Activated CD8-positive, alpha-beta memory T cell treated with anti-CD3 and anti-CD28 coated beads, Interleukin-2, amount 50 U/mL, for 4 hours (primary cell): Measurements from ENCODE around the gene PCSK4.
"Not testable (repeated sequence)": the region's sequence is repeated elsewhere in the genome, so short reads cannot be mapped to it uniquely, and the experiment has no call there.

Experiments
- DNase-seq: peaks from one replicate; pipeline ENCODE4 v3.0.0-alpha.2; 2020

The PCSK4 gene

GRCh38 chr19:1503925-1504773 is 14.0 kb upstream of the PCSK4 start:
- no peak for DNase-seq

- peak; percentile 66 for DNase-seq
Observed at GRCh38 chr19:1503089-1503924, 13.2 kb upstream of the PCSK4 start.

DNA sequence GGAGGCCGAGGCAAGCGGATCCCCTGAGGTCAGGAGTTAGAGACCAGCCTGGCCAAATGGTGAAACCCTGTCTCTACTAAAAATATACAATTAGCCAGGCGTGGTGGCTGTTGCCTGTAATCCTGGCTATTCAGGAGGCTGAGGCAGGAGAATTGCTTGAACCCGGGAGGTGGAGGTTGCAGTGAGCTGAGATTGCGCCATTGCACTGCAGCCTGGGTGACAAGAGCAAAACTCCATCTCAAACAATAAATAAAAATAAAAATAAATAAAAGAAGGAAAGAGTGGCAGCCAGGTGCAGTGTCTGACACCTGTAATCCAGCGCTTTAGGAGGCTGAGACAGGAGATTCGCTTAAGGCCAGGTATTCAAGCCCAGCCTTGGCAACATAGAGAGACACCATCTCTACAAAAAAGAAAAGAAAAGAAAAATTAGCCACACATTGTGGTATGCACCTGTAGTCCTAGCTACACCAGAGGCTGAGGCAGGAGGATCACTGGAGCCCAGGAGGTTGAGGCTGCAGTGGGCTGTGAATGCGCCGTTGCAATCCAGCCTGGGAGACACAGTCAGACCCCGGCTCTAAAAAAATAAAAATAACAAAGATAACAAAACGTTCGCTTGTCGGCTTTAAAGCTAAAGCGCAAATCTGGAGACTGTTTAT is 12.4 kb upstream of the PCSK4 start:
- DNase-seq, result no peak

GRCh38 chr19:1501200-1501595 is 11.0 kb upstream of the PCSK4 start:
- no peak for DNase-seq

DNA sequence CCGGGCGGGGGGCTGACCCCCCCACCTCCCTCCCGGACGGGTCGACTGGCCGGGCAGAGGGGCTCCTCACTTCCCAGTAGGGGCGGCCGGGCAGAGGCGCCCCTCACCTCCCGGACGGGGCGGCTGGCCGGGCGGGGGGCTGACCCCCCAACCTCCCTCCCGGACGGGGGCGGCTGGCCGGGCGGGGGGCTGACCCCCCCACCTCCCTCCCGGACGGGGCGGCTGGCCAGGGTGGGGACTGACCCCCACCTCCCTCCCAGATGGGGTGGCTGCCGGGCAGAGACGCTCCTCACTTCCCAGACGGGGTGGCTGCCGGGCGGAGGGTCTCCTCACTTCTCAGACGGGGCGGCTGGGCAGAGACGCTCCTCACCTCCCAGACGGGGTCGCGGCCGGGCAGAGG is 9.1 kb upstream of the PCSK4 start:
- DNase-seq, result not testable (repeated sequence)

DNA sequence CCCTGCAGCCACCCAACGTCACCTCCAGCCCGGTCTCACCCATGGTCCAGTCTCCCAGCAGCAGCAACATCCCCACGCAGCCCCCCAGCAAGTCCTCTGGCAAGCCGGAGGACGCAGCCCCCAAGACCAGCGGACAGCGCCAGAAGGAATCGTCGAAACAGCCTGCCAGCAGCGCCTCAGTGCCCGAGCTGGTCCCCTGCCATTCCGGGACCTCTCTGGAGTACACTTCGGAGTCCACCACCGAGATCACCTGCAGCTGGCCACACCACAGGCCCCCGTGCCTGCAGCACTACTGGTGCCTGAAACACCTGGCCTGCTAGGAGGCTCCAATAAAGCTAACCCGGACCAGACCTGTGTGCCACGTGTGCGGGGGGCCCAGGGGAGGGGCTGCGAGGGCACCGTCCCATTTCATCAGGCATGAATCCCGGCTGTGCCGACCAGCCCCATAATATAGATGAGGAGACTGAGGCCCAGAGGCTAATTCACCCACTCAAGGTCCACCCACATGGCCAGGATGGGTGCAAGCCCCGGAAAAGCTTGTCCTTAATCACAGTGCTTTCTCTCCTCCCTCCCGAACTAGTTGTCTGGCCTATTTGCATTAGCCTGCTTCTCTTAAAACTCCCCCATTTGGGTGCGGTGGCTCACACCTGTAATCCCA is 7.6 kb upstream of the PCSK4 start:
- no peak for DNase-seq

DNA sequence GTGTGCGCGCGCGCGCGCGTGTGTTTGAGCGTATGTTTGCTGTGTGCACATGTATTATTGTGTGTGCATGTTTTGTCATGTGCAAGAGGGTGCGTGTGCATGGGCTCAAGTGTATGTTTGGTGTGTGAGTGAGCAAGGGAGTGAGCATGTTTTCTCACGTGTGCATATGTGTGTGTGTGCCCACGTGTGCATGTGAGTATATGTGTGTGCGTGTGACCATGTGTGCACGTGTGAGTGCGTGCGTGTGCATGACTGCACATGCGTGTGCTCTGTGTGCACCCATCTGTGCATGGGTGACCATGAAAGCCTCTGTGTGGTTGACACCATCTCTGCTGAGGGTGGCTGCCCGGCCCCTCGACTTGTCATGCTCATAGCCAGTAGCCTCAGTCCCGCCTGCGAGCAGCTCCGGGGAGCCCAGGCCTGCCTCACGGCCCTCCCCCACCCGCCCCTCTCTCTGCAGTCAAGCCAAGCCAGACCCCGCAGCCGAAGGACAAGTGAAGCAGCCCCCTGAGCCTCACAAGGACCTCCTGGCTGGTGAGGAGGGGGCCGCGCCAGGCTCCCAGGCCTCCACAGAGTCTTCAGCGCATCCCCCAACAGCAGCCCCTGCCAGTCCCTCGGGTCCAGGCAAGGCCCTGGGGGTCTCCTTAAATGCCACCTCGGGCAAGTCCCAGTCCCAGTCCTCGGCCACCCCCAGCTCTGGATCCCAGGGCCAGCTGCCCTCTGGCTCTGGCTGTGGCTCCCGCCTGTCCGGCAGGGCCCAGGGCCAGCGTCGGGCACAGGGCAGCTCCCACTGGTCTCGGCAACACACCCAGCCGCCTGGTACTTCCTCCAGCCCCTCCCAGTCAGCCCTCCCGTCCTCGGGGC is 6.8 kb upstream of the PCSK4 start:
- no peak for DNase-seq

GRCh38 chr19:1495799-1496713 is 5.9 kb upstream of the PCSK4 start:
- no peak for DNase-seq

DNA sequence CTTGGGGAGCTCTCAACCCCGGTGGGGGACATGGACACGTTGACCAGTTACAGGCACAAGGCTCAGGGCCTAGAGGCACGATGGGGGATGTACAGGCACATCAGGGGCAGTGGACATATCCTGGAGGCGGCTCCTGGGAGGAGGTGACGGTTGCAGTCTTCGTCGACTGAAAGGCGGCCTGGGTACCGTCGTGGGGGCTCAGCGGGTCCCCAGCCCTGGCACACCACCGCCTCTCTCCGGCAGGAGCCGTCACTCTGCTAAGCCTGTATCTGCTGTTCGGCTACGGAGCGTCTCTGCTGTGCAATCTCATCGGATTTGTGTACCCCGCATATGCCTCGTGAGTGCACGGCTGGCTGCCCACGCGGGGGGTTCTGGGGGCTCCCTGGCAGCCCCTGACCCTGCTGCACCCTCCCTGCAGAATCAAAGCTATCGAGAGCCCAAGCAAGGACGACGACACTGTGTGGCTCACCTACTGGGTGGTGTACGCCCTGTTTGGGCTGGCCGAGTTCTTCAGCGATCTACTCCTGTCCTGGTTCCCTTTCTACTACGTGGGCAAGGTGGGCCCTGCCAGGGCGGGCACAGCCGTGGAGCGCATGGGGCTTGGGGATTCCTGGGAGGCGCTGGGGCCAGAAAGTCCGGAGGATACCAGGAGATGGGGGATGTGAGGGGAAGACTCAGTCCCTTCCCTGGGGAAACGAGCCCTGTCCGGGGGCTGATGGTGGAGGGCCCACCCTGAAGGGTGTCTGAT is 5.1 kb upstream of the PCSK4 start:
- no peak for DNase-seq

GRCh38 chr19:1494115-1494815 is 4.1 kb upstream of the PCSK4 start:
- no peak for DNase-seq

GRCh38 chr19:1492474-1493006 is 2.4 kb upstream of the PCSK4 start:
- DNase-seq, result peak; percentile 15

DNA sequence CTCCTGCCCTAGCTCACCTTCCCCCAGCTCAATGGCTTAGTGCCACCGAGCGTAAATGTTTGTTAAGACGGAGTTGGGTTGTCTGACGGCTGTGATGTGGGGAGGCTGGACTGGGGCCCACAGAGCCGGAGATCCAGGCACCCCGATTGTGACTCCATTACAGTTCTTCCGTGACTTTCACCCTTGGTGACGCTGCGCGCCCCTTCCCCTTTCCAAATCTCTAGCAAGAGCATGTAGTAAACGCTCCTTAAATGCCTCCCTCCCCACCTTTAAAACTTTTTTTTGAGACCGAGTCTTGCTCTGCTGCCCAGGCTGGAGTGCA is 1.7 kb upstream of the PCSK4 start:
- no peak for DNase-seq

DNA sequence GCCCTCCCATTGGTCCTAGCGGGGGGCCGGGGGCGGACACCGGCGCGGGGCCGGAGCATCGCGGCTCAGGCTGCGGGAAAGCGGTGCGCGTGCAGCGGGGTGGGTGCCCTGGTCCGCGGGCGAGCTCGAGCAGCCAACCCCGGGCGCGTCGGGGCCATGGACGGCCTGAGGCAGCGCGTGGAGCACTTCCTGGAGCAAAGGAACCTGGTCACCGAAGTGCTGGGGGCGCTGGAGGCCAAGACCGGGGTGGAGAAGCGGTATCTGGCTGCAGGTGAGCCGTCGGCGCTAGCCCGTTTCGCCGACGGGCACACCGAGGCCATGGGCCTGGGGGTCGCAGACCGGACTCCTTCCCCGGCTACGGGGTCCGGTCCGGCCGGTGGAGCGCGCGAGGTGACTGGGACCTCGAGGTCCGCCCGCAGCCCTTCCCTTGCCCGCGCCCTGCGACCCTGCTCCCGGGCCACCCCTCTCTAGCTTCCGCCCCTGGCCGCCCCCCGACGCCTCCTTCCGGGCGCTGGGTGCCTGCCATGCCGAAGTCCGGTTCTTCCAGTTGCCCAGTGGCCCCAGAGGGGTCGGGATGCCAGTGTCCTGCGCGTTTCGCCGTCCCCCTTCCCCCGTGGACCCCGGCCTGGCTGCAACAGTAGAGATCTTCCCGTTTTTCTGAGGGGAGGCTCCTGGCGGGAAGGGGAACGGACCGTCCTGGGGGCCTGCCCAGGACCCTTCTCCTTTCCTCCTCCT is 1.1 kb upstream of the PCSK4 start, which contains the start of gene REEP6:
TSS of gene REEP6 (plus strand) at position 68 of the 735 bp plus-strand sequence. CDS start at position 157, 89 bp downstream.
- no peak for DNase-seq

- peak; percentile 21 for DNase-seq
Observed at GRCh38 chr19:1489463-1490310, 463 bp downstream of the PCSK4 start.

DNA sequence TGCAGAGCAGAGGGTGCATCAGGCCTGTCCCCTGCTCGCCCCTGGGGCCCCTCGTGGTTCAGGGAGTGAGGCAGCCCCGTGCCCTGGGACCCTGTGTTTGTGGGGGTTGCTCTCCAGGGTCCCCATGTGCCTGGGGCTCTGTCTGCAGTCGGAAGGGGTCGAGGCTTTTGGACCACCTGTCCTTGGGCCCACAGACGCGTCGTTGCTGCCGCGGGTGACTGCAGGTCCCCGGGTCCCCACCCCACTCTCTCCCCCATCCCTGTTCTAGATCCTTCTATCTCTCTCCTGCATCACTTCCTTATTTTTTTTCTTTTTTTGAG is 1.9 kb downstream of the PCSK4 start:
- DNase-seq, result peak; percentile 17

GRCh38 chr19:1487576-1488281 is 2.4 kb downstream of the PCSK4 start:
- peak; percentile 10 for DNase-seq
